Measurements from ENCODE around the gene EPB41L1. TPM values are rescaled to one million over a fixed set of nuclear protein-coding genes. Genes with fewer than 3 reads are reported as not detected.

Gene EPB41L1
- polyA plus RNA-seq, 1 donor (not counting 4 experiments of a cell fraction or from before 2014, with no cell fraction given), result 1.2 TPM

GRCh38 chr20:36272547-36273220 lies 118.1 kb downstream of the EPB41L1 start:
- no peak overlapping the region for H3K27ac ChIP-seq (ENCODE audit: control insufficient read depth, insufficient read depth, low read length)
- H3K4me2 ChIP-seq (ENCODE audit: control insufficient read depth, extremely low read depth, insufficient read depth, low read depth, low read length), result no peak overlapping the region
- no peak overlapping the region for H3K9ac ChIP-seq (ENCODE audit: control insufficient read depth, extremely low read depth, insufficient read depth, low read length)
- no peak for DNase-seq (ENCODE audit: low read depth, low spot score)
- H3K27me3 ChIP-seq (ENCODE audit: control insufficient read depth, extremely low read depth, insufficient read depth, low read length), result no peaks in the 10 kb centered on the region
- TF ChIP-seq EZH2 (IDR thresholded peaks at IDR 0.05; ENCODE audit: low read length) (no peak), CTCF (optimal IDR thresholded peaks at IDR 0.05 in 1 of 3, IDR thresholded peaks at IDR 0.05 in 1 of 3, conservative IDR thresholded peaks at IDR 0.05 in 1 of 3; ENCODE audit: extremely low read depth in 1 of 3, insufficient read depth in 2 of 3, low read length in 3 of 3) (no peak)
- H3K9me1 ChIP-seq (ENCODE audit: control insufficient read depth, extremely low read depth, insufficient read depth, low read length), result no peaks in the 10 kb centered on the region
- no peaks in the 10 kb centered on the region for H4K20me1 ChIP-seq (ENCODE audit: control insufficient read depth, extremely low read depth, insufficient read depth, low read length)
- no peak for FAIRE-seq
- H3K79me2 ChIP-seq (ENCODE audit: control insufficient read depth, insufficient read depth, low read length), result no peaks in the 10 kb centered on the region
- H3K9me3 ChIP-seq (ENCODE audit: control insufficient read depth, low read depth, low read length), result no peaks in the 10 kb centered on the region
- no peaks in the 10 kb centered on the region for H3K4me1 ChIP-seq (ENCODE audit: control insufficient read depth, extremely low read depth, insufficient read depth, low read length)
- dilution Hi-C loops (cut with MboI; ENCODE audit: extremely low pct_ligation_motif_present, low sequenced_read_pairs), result no loop called here
- H3K36me3 ChIP-seq (ENCODE audit: control insufficient read depth in 2 of 2, extremely low read depth in 1 of 2, insufficient read depth in 2 of 2, low read length in 2 of 2), result no peaks in the 10 kb centered on the region
- no peak overlapping the region for H3K4me3 ChIP-seq (ENCODE audit: control insufficient read depth in 2 of 3, extremely low read depth in 1 of 3, insufficient read depth in 2 of 3, low read depth in 1 of 3, low read length in 3 of 3)
- H2AFZ ChIP-seq (ENCODE audit: control insufficient read depth, low read length), result no peak overlapping the region

GRCh38 chr20:36273414-36274180 lies 119.1 kb downstream of the EPB41L1 start:
- Histone ChIP-seq H3K4me1 (ENCODE audit: control insufficient read depth, extremely low read depth, insufficient read depth, low read length) (no peaks in the 10 kb centered on the region), H3K79me2 (ENCODE audit: control insufficient read depth, insufficient read depth, low read length) (no peaks in the 10 kb centered on the region), H3K9me1 (ENCODE audit: control insufficient read depth, extremely low read depth, insufficient read depth, low read length) (no peaks in the 10 kb centered on the region), H3K27me3 (ENCODE audit: control insufficient read depth, extremely low read depth, insufficient read depth, low read length) (no peaks in the 10 kb centered on the region), H4K20me1 (ENCODE audit: control insufficient read depth, extremely low read depth, insufficient read depth, low read length) (no peaks in the 10 kb centered on the region), H3K9me3 (ENCODE audit: control insufficient read depth, low read depth, low read length) (no peaks in the 10 kb centered on the region), H3K36me3 (ENCODE audit: control insufficient read depth in 2 of 2, extremely low read depth in 1 of 2, insufficient read depth in 2 of 2, low read length in 2 of 2) (no peaks in the 10 kb centered on the region), H3K9ac (ENCODE audit: control insufficient read depth, extremely low read depth, insufficient read depth, low read length) (no peak overlapping the region), H3K4me2 (ENCODE audit: control insufficient read depth, extremely low read depth, insufficient read depth, low read depth, low read length) (no peak overlapping the region), H2AFZ (ENCODE audit: control insufficient read depth, low read length) (no peak overlapping the region), H3K4me3 (ENCODE audit: control insufficient read depth in 2 of 3, extremely low read depth in 1 of 3, insufficient read depth in 2 of 3, low read depth in 1 of 3, low read length in 3 of 3) (no peak overlapping the region), H3K27ac (ENCODE audit: control insufficient read depth, insufficient read depth, low read length) (no peak overlapping the region)
- TF ChIP-seq CTCF (optimal IDR thresholded peaks at IDR 0.05 in 1 of 3, IDR thresholded peaks at IDR 0.05 in 1 of 3, conservative IDR thresholded peaks at IDR 0.05 in 1 of 3; ENCODE audit: extremely low read depth in 1 of 3, insufficient read depth in 2 of 3, low read length in 3 of 3) (peak; percentile 44 to 63 (median 63)), EZH2 (IDR thresholded peaks at IDR 0.05; ENCODE audit: low read length) (no peak)
- DNase-seq (ENCODE audit: low read depth, low spot score) (no peak), FAIRE-seq (no peak)
- dilution Hi-C loops (cut with MboI; ENCODE audit: extremely low pct_ligation_motif_present, low sequenced_read_pairs), result no loop called here
